ENCODE data around the gene RTP5.
"Not testable (repeated sequence)": the region's sequence is repeated elsewhere in the genome, so short reads cannot be mapped to it uniquely, and the experiment has no call there.

RTP5 gene

DNA sequence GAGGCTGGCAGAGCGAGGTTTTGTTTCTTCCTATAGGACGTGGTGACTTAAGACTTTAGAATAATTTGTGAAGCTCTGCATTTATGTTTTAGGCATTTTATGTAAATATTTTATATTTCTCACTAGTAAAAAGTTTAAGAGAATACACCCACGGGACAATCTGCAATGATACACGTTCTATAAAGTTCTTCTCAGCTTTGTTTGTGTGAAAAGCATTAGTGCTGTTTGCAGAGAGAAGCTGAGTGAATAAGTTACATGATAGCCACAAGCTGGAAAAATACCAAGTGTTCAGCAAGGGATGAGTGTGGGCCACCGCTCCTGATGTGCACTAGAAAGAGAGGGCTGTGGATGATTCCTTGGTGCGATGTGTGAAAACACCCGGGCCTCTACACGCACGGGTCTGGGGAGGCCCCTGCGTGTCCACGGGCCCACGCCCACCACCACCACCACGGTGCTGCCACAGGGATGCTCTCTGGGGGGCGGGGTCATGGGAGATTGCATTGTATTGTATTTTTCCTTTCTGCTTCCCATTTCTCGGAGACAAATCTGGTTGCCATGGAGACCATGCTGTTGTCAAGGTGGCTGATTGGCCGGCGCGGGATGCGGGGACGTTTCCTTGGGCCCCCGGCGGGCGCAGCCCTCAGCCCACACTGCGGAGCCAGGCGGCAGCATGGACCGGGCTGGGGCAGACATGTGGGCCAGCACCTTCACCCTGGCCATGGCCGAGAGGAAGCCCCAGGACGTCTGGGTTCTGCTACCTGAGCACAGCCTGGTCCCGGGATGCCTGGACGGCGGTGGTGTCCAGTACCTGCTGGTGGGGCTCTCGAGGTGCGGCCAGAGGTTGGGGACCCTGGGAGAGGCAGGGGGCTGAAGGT lies at the start of gene RTP5:
Gene RTP5 (plus strand): TSS at position 643 of the 875 bp plus-strand sequence. CDS start 28 bp downstream, at position 671.
- H3K9ac ChIP-seq, result peak within 1 kb of the TSS in 7 of 11 experiments; percentile 12 to 66 (median 46); a peak in 7 of 22 replicates
- peaks cover 73 to 95% (median 86%) of the 10 kb centered on the region in 10 experiments for H3K4me1 ChIP-seq
- peak within 1 kb of the TSS; percentile 80 to 100 (median 98) for H3K4me2 ChIP-seq
- peaks cover 0 to 73% (median 4%) of the 10 kb centered on the region in 11 experiments; a peak in 12 of 22 replicates for H3K27me3 ChIP-seq
- peak within 1 kb of the TSS in 4 of 11 experiments; percentile 15 to 69 (median 46); a peak in 5 of 22 replicates for H3K27ac ChIP-seq
- peaks cover 0 to 24% (median 6%) of the 10 kb centered on the region in 11 experiments; a peak in 5 of 22 replicates for H4K20me1 ChIP-seq
- no peak for TF ChIP-seq Cebpa-rat (IDR thresholded peaks at IDR 0.05)
- H3K9me3 ChIP-seq (replicated peaks in 1 of 11), result peaks cover 7 to 8% (median 7%) of the 10 kb centered on the region in 11 experiments; a peak in 21 of 22 replicates
- no peak within 1 kb of the TSS for H3K4me3 ChIP-seq
- H3K36me3 ChIP-seq, result no peaks in the 10 kb centered on the region

DNA sequence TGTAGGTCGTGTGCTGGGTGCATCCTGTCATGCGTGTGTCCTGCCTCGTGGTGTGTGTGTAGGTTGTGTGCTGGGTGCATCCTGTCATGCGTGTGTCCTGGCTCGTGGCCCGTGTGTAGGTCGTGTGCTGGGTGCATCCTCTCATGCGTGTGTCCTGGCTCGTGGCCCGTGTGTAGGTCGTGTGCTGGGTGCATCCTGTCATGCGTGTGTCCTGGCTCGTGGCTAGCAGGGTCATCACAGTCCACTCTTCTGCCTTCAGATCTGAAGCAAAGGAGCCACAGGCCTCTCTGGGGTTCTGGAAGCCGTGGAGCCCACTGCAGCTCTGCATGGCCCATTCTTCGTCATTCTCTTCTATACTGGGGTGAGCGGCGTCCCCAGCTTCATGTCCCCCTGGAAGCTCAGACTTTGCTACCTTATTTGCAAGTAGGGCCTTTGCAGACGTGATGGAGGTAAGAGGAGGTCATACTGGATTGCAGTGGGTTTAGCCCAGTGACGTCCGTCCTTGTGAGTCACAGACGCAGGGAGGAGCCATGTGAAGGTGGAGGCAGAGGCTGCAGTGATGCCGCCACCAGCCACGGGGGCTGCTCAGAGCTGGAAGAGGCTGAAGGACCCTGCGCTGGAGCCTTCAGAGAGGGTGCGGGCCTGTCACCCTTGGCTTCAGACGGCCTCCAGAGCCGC lies 49.4 kb upstream of the RTP5 start:
- not testable (repeated sequence) for H3K27me3 ChIP-seq, H3K4me3 ChIP-seq, H4K20me1 ChIP-seq
- peak overlapping the region in 4 of 11 experiments; percentile 74 to 88 (median 84); a peak in 6 of 22 replicates for H3K27ac ChIP-seq
- H3K9me3 ChIP-seq (replicated peaks in 1 of 11), result peaks cover 1 to 12% (median 3%) of the 10 kb centered on the region in 11 experiments; a peak in 15 of 22 replicates
- peak overlapping the region in 2 of 11 experiments; percentile 77; a peak in 1 of 22 replicates for H3K9ac ChIP-seq
- peaks cover 68 to 85% (median 77%) of the 10 kb centered on the region in 10 experiments for H3K4me1 ChIP-seq
- peak overlapping the region; percentile 83 to 100 (median 93); a peak in 21 of 22 replicates for H3K4me2 ChIP-seq
- H3K36me3 ChIP-seq, result peaks cover 0 to 16% (median 0%) of the 10 kb centered on the region in 11 experiments; a peak in 8 of 22 replicates

- H3K27ac ChIP-seq, result peak overlapping the region; percentile 74 to 94 (median 85)
- peaks cover 64 to 78% (median 70%) of the 10 kb centered on the region in 10 experiments for H3K4me1 ChIP-seq
- H3K4me3 ChIP-seq, result peak overlapping the region; percentile 48 to 72 (median 64); a peak in 19 of 20 replicates
- H3K4me2 ChIP-seq, result peak overlapping the region; percentile 83 to 100 (median 93)
- peaks cover 1 to 15% (median 10%) of the 10 kb centered on the region in 11 experiments; a peak in 21 of 22 replicates for H3K9me3 ChIP-seq (replicated peaks in 1 of 11)
- no peak for TF ChIP-seq Cebpa-rat (IDR thresholded peaks at IDR 0.05)
- peak overlapping the region; percentile 69 to 94 (median 79); a peak in 21 of 22 replicates for H3K9ac ChIP-seq
- peaks cover 0 to 23% (median 0%) of the 10 kb centered on the region in 11 experiments; a peak in 8 of 22 replicates for H3K36me3 ChIP-seq
- no peaks in the 10 kb centered on the region for H3K27me3 ChIP-seq
- no peaks in the 10 kb centered on the region for H4K20me1 ChIP-seq
These were observed 48.7 kb upstream of the RTP5 start for GRCh38 chr2:241820625-241821384.

DNA sequence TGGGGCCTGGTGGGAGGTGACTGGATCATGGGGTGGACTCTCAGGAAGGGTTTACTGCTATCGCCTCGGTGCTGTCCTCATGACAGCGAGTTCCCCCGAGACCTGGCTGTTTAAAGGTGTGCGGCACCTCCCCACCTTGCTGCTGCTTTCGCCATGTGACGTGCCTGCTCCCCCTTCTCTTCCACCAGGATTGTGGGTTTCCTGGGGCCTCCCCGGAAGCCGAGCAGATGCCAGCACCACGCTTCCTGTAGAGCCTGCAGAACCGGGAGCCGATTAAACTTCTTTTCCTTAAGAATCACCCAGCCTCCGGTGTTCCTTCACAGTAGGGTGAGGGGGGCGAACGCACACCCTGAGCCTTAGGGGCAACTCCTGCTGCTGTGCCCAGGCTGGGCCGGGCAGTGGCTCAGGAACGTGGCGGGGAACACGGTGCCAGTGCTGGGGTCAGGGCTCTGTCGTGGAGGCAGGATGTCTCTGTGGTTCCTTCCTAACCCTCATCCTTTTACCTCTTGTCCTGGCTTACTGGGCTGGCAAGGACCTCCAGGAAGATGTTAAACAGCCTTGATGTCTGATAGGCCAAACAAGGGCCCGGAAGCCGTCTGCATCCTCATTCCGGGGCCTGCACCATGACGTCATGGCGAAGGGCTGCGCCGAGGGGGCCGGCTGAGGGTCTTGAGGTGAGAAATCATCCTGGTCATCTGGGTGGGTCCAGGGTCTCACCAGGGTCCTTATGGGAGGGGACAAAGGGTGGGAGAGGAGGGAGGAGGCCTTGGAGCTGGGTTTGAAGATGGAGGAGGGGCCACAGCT lies 47.9 kb upstream of the RTP5 start:
- Histone ChIP-seq H4K20me1 (no peaks in the 10 kb centered on the region), H3K36me3 (peaks cover 0 to 31% (median under 1%) of the 10 kb centered on the region in 11 experiments; a peak in 10 of 22 replicates), H3K4me2 (peak overlapping the region; percentile 83 to 100 (median 93)), H3K4me3 (peak overlapping the region; percentile 48 to 72 (median 64)), H3K27me3 (no peaks in the 10 kb centered on the region), H3K4me1 (peaks cover 56 to 70% (median 62%) of the 10 kb centered on the region in 10 experiments), H3K9ac (peak overlapping the region; percentile 69 to 94 (median 79)), H3K9me3 (replicated peaks in 1 of 11) (peaks cover 10 to 24% (median 19%) of the 10 kb centered on the region in 11 experiments), H3K27ac (peak overlapping the region; percentile 74 to 94 (median 85))
- TF ChIP-seq Cebpa-rat (IDR thresholded peaks at IDR 0.05), result no peak

DNA sequence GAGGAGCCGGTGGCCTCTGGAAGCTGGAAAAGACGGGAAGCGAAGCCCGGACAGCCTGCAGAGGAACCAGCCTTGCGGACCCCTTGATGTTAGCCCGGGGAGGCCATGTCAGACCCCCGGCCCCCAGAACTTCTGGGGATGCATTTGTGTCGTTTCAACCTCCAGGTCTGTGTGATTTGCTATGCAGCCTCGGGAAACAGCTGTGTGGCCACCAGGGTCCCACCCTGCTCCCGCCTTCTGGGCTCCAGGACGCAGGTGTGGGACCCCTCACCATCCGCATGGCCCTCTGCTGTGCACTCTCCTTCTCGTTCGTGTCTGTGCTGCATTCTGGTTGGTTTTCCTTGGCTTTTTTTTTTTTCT lies 47.3 kb upstream of the RTP5 start:
- Histone ChIP-seq H3K27ac (peak overlapping the region; percentile 74 to 94 (median 85)), H3K4me3 (peak overlapping the region; percentile 48 to 72 (median 64)), H3K9me3 (replicated peaks in 1 of 11) (peaks cover 16 to 30% (median 24%) of the 10 kb centered on the region in 11 experiments), H3K9ac (peak overlapping the region; percentile 69 to 94 (median 79)), H3K4me1 (peaks cover 50 to 64% (median 56%) of the 10 kb centered on the region in 10 experiments), H3K36me3 (peaks cover 0 to 37% (median 6%) of the 10 kb centered on the region in 11 experiments; a peak in 11 of 22 replicates), H3K27me3 (no peaks in the 10 kb centered on the region), H4K20me1 (no peaks in the 10 kb centered on the region), H3K4me2 (peak overlapping the region; percentile 83 to 100 (median 93))
- TF ChIP-seq Cebpa-rat (IDR thresholded peaks at IDR 0.05), result no peak

- H3K4me3 ChIP-seq, result peak overlapping the region in 2 of 10 experiments; percentile 14 to 67; a peak in 2 of 20 replicates
- H3K27me3 ChIP-seq, H4K20me1 ChIP-seq: not testable (repeated sequence)
- peaks cover 26 to 39% (median 34%) of the 10 kb centered on the region in 11 experiments for H3K9me3 ChIP-seq (replicated peaks in 1 of 11)
- H3K9ac ChIP-seq, result peak overlapping the region in 1 of 11 experiments; percentile 23; a peak in 1 of 22 replicates
- peak overlapping the region in 1 of 11 experiments; percentile 8; a peak in 1 of 22 replicates for H3K27ac ChIP-seq
- H3K36me3 ChIP-seq, result peaks cover 0 to 41% (median 8%) of the 10 kb centered on the region in 11 experiments; a peak in 11 of 22 replicates
- peak overlapping the region in 3 of 11 experiments; percentile 66 to 97 (median 91); a peak in 7 of 22 replicates for H3K4me2 ChIP-seq
- peaks cover 34 to 48% (median 41%) of the 10 kb centered on the region in 10 experiments for H3K4me1 ChIP-seq
These were observed 45.7 kb upstream of the RTP5 start for GRCh38 chr2:241823531-241824437.

- H3K36me3 ChIP-seq, result peaks cover 0 to 41% (median 8%) of the 10 kb centered on the region in 11 experiments; a peak in 11 of 22 replicates
- H3K9me3 ChIP-seq (replicated peaks in 1 of 11), result peaks cover 26 to 41% (median 35%) of the 10 kb centered on the region in 11 experiments
- no peaks in the 10 kb centered on the region for H3K27me3 ChIP-seq
- no peaks in the 10 kb centered on the region for H4K20me1 ChIP-seq
- peaks cover 6 to 18% (median 12%) of the 10 kb centered on the region in 10 experiments for H3K4me1 ChIP-seq
- TF ChIP-seq Cebpa-rat (IDR thresholded peaks at IDR 0.05), result no peak
- H3K27ac ChIP-seq, result no peak overlapping the region
- no peak overlapping the region for H3K4me2 ChIP-seq
- H3K9ac ChIP-seq, result no peak overlapping the region
- H3K4me3 ChIP-seq, result no peak overlapping the region
These were observed 42.1 kb upstream of the RTP5 start for GRCh38 chr2:241827394-241827793.
